HG02884 (cell line): ENCODE data around the gene CEP63.

Experiments
- ATAC-seq: cut with Tn5 transposase; IDR thresholded peaks from one replicate; pipeline ENCODE4 v1.9.1; 2021; ENCODE audit warnings: mild to moderate bottlenecking, moderate library complexity; ENCODE audit not compliant: unreplicated experiment

Gene CEP63

GRCh38 chr3:134485718-134486576, at the start of gene CEP63, which contains the start of gene ANAPC13:
CEP63 (plus strand) TSS chr3:134486057; CDS start chr3:134495321, 9,264 bp downstream.
ANAPC13 (minus strand) TSS chr3:134485985; CDS start chr3:134482904, 3,081 bp downstream.
- ATAC-seq: peak; percentile 69

- ATAC-seq: no peak
Observed at GRCh38 chr3:134437211-134437752, 48.6 kb upstream of the CEP63 start.

- no peak for ATAC-seq
Observed at GRCh38 chr3:134441321-134441720, 44.5 kb upstream of the CEP63 start.

- ATAC-seq: no peak
Observed at GRCh38 chr3:134441821-134442220, 44.0 kb upstream of the CEP63 start.

- no peak for ATAC-seq
Observed at GRCh38 chr3:134445095-134445494, 40.8 kb upstream of the CEP63 start.

- ATAC-seq: no peak
Observed at GRCh38 chr3:134445636-134446035, 40.2 kb upstream of the CEP63 start.

- ATAC-seq: no peak
Observed at GRCh38 chr3:134446800-134447199, 39.1 kb upstream of the CEP63 start.

GRCh38 chr3:134447351-134447750, 38.5 kb upstream of the CEP63 start:
- no peak for ATAC-seq

- ATAC-seq: no peak
Observed at GRCh38 chr3:134448664-134449063, 37.2 kb upstream of the CEP63 start.

- no peak for ATAC-seq
Observed at GRCh38 chr3:134449277-134449676, 36.6 kb upstream of the CEP63 start.

- no peak for ATAC-seq
Observed at GRCh38 chr3:134449951-134450350, 35.9 kb upstream of the CEP63 start.

GRCh38 chr3:134453631-134454030, 32.2 kb upstream of the CEP63 start:
- no peak for ATAC-seq

- no peak for ATAC-seq
Observed at GRCh38 chr3:134457376-134458074, 28.3 kb upstream of the CEP63 start.

GRCh38 chr3:134458406-134458945, 27.4 kb upstream of the CEP63 start:
- no peak for ATAC-seq

GRCh38 chr3:134459562-134459961, 26.3 kb upstream of the CEP63 start:
- no peak for ATAC-seq

GRCh38 chr3:134460965-134461364, 24.9 kb upstream of the CEP63 start:
- no peak for ATAC-seq

- no peak for ATAC-seq
Observed at GRCh38 chr3:134462331-134462941, 23.4 kb upstream of the CEP63 start.

GRCh38 chr3:134463676-134464063, 22.2 kb upstream of the CEP63 start:
- no peak for ATAC-seq

- ATAC-seq: no peak
Observed at GRCh38 chr3:134464064-134464688, 21.7 kb upstream of the CEP63 start.

GRCh38 chr3:134464689-134465365, 21.0 kb upstream of the CEP63 start:
- ATAC-seq: no peak
